Left lung (tissue), 10 donors: ENCODE data around the gene SLC44A3. TPM values are rescaled to one million over a fixed set of nuclear protein-coding genes. Genes with fewer than 3 reads are reported as not detected.

Experiments
- ATAC-seq: fragments of 200-7000 bp; cut with Tn5 transposase; one replicate; pipeline ENCODE4 v1.9.1; 2020; ENCODE audit warnings: moderate library complexity
- DNase-seq, 4 donors: peaks; one replicate each; pipeline ENCODE4 v3.0.0-alpha.2; 2013 to 2020
- H3K27ac ChIP-seq, 2 donors: fragments of 200-600 bp; sonication (generic) in 1 of 2; one replicate each; pipeline versions ENCODE4 v1.5.0 to v1.8.0; 2020 to 2021
- H3K27me3 ChIP-seq, 2 donors: fragments of 200-600 bp; sonication (generic) in 1 of 2; one replicate each; pipeline versions ENCODE4 v1.5.0 to v1.8.0; 2020 to 2021
- H3K36me3 ChIP-seq, 2 donors: fragments of 200-600 bp; sonication (generic) in 1 of 2; one replicate each; pipeline versions ENCODE4 v1.5.0 to v1.8.0; 2020 to 2021
- H3K4me1 ChIP-seq, 2 donors: fragments of 200-600 bp; one replicate each; pipeline ENCODE4 v1.8.0; 2021
- H3K4me3 ChIP-seq, 2 donors: fragments of 200-600 bp; sonication (generic) in 1 of 2; one replicate each; pipeline versions ENCODE4 v1.5.0 to v1.8.0; 2020 to 2021; ENCODE audit warnings: mild to moderate bottlenecking in 1 of 2
- H3K9me3 ChIP-seq, 2 donors: fragments of 200-600 bp; sonication (generic) in 1 of 2; one replicate each; pipeline versions ENCODE4 v1.5.0 to v1.8.0; 2020 to 2021
- CTCF ChIP-seq, 2 donors: fragments of 200-600 bp; sonication (generic) in 1 of 2; IDR thresholded peaks; one replicate each; pipeline versions ENCODE4 v1.5.0 to v1.8.0; 2021; ENCODE audit warnings: antibody characterized with exemption in 2 of 2
- intact Hi-C, 2 donors: fragments of 100-400 bp; cut with DNase I; formaldehyde crosslinking; loops; one replicate each; pipeline versions ENCODE4 v1.11.2 to v1.14.2; 2022
- polyA plus RNA-seq, 6 donors: library from polyadenylated mRNA; unstranded; fragments of 120-200 nt; gene quantifications; one replicate each; pipeline ENCODE4 v1.2.1, GENCODE V29; 2013; ENCODE audit not compliant: insufficient read length in 6 of 6
- total RNA-seq, 2 donors: library from RNA; stranded (reverse); fragmentation: NEBNext Ultra II Directional; extraction: Animal tissue kit (Norgen Biotek cat#: 25700); gene quantifications; one replicate each; pipeline ENCODE4 v1.2.1, GENCODE V29; 2021
- donor health status: DM: no; HTN: yes; CAD: no.
- donor health status: DM: no; HTN: no; CAD: no.

SLC44A3 gene
- total and polyA plus RNA-seq, 8 donors = 14.1 to 49.9 (median 37.6) TPM

- no peak for TF ChIP-seq CTCF (IDR thresholded peaks at IDR 0.05)
- ATAC-seq = no peak
- H3K36me3 ChIP-seq = no peaks in the 10 kb centered on the region
- intact Hi-C loops = loop anchor here in 1 of 2 donors (5.0 kb wide), 1 partner anchor 68 kb away; the partner anchor contains the start of gene CNN3
- H3K9me3 ChIP-seq = no peaks in the 10 kb centered on the region
- DNase-seq = no peak
- H3K4me1 ChIP-seq = peaks cover 19 to 33% of the 10 kb centered on the region in 2 donors
- H3K27ac ChIP-seq = no peak overlapping the region
- H3K4me3 ChIP-seq = no peak overlapping the region
- H3K27me3 ChIP-seq = no peaks in the 10 kb centered on the region
These were observed 39.0 kb downstream of the SLC44A3 start for GRCh38 chr1:94859174-94859573.

- H3K4me1 ChIP-seq = peaks cover 24 to 35% of the 10 kb centered on the region in 2 donors
- no peak for TF ChIP-seq CTCF (IDR thresholded peaks at IDR 0.05)
- H3K4me3 ChIP-seq = no peak overlapping the region
- intact Hi-C loops = no loop called here
- DNase-seq = no peak
- peak overlapping the region; percentile 75 to 92 for H3K27ac ChIP-seq
- no peaks in the 10 kb centered on the region for H3K27me3 ChIP-seq
- no peaks in the 10 kb centered on the region for H3K9me3 ChIP-seq
- ATAC-seq = peak; percentile 4
- H3K36me3 ChIP-seq = no peaks in the 10 kb centered on the region
These were observed 42.6 kb downstream of the SLC44A3 start for GRCh38 chr1:94862718-94863117.

- peak; percentile 71 for ATAC-seq
- H3K27me3 ChIP-seq = no peaks in the 10 kb centered on the region
- intact Hi-C loops = no loop called here
- peak in 1 of 4 donors; percentile 31 for DNase-seq
- no peak overlapping the region for H3K4me3 ChIP-seq
- no peaks in the 10 kb centered on the region for H3K9me3 ChIP-seq
- H3K36me3 ChIP-seq = no peaks in the 10 kb centered on the region
- H3K4me1 ChIP-seq = peaks cover 24 to 32% of the 10 kb centered on the region in 2 donors
- peak overlapping the region; percentile 75 to 92 for H3K27ac ChIP-seq
- TF ChIP-seq CTCF (IDR thresholded peaks at IDR 0.05) = no peak
These were observed 43.2 kb downstream of the SLC44A3 start for GRCh38 chr1:94863297-94863911.

- H3K27ac ChIP-seq = peak overlapping the region; percentile 75 to 92
- H3K9me3 ChIP-seq = no peaks in the 10 kb centered on the region
- intact Hi-C loops = no loop called here
- TF ChIP-seq CTCF (IDR thresholded peaks at IDR 0.05) = no peak
- DNase-seq = peak in 3 of 4 donors; percentile 27 to 65 (median 53)
- no peaks in the 10 kb centered on the region for H3K36me3 ChIP-seq
- ATAC-seq = peak; percentile 91
- peaks cover 24 to 32% of the 10 kb centered on the region in 2 donors for H3K4me1 ChIP-seq
- H3K27me3 ChIP-seq = no peaks in the 10 kb centered on the region
- H3K4me3 ChIP-seq = no peak overlapping the region
These were observed 43.8 kb downstream of the SLC44A3 start for GRCh38 chr1:94863919-94864318.

GRCh38 chr1:94864821-94865220, 44.7 kb downstream of the SLC44A3 start:
- no peaks in the 10 kb centered on the region for H3K9me3 ChIP-seq
- H3K4me1 ChIP-seq = peaks cover 24 to 32% of the 10 kb centered on the region in 2 donors
- H3K27me3 ChIP-seq = no peaks in the 10 kb centered on the region
- DNase-seq (peak in 1 of 4 donors; percentile 38), ATAC-seq (peak; percentile 19)
- peak overlapping the region; percentile 75 to 92 for H3K27ac ChIP-seq
- intact Hi-C loops = no loop called here
- no peaks in the 10 kb centered on the region for H3K36me3 ChIP-seq
- no peak for TF ChIP-seq CTCF (IDR thresholded peaks at IDR 0.05)
- H3K4me3 ChIP-seq = no peak overlapping the region
